Common myeloid progenitor, CD34-positive (primary cell): Measurements from ENCODE around the gene ZNF844.
"Not testable (repeated sequence)": the region's sequence is repeated elsewhere in the genome, so short reads cannot be mapped to it uniquely, and the experiment has no call there.

Experiments
- CTCF ChIA-PET: fragments of 350-600 bp; sonication (Branson Sonifier 250); formaldehyde crosslinking; loops from one replicate; lab custom pipeline; 2021; ENCODE audit warnings: antibody characterized with exemption; lab: Charles Lee
- POLR2A ChIA-PET: fragments of 350-600 bp; sonication (Branson Sonifier 250); formaldehyde crosslinking; loops from one replicate; lab custom pipeline; 2021; ENCODE audit warnings: antibody characterized with exemption; lab: Charles Lee
- DNase-seq, 3 donors: peaks; one replicate each; pipeline versions ENCODE4 v3.0.0 to v3.0.0-alpha.2; 2013
- H3K27ac ChIP-seq, 2 experiments: 1 replicate in 1 of 2; 2 replicates in 1 of 2; pipeline ENCODE4 v1.7.0; 2013; ENCODE audit warnings: inconsistent platforms in 2 of 2, low read length in 2 of 2, mild to moderate bottlenecking in 2 of 2, low read depth in 1 of 2, moderate library complexity in 1 of 2; ENCODE audit not compliant: severe bottlenecking in 2 of 2, insufficient read depth in 1 of 2, poor library complexity in 1 of 2
- H3K27me3 ChIP-seq, 5 experiments: replicated peaks in 2 of 5; 1 replicate in 3 of 5; 2 replicates in 2 of 5; pipeline versions ENCODE4 v1.6.1 to v1.7.0; 2013; ENCODE audit warnings: low read length in 4 of 5, mild to moderate bottlenecking in 2 of 5, moderate library complexity in 2 of 5, inconsistent platforms in 1 of 5; ENCODE audit not compliant: insufficient read depth in 5 of 5, control insufficient read depth in 4 of 5
- H3K36me3 ChIP-seq, 4 experiments: 1 replicate in 2 of 4; 2 replicates in 2 of 4; pipeline versions ENCODE4 v1.6.1 to v1.7.0; 2013; ENCODE audit warnings: low read length in 3 of 4, control low read depth in 1 of 4, mild to moderate bottlenecking in 1 of 4; ENCODE audit not compliant: control insufficient read depth in 4 of 4, insufficient read depth in 4 of 4
- H3K4me1 ChIP-seq, 4 experiments: 1 replicate in 3 of 4; 2 replicates in 1 of 4; pipeline versions ENCODE4 v1.6.1 to v1.7.1; 2013; ENCODE audit warnings: low read length in 3 of 4, mild to moderate bottlenecking in 3 of 4, control low read depth in 1 of 4, inconsistent platforms in 1 of 4, moderate library complexity in 1 of 4; ENCODE audit not compliant: control insufficient read depth in 4 of 4, insufficient read depth in 4 of 4; ENCODE audit errors: control extremely low read depth in 1 of 4
- H3K4me3 ChIP-seq, 7 experiments: 1 replicate in 4 of 7; 2 replicates in 3 of 7; pipeline versions ENCODE4 v1.5.1 to v1.7.0; 2013; ENCODE audit warnings: mild to moderate bottlenecking in 7 of 7, low read length in 6 of 7, moderate library complexity in 6 of 7, inconsistent platforms in 2 of 7, low read depth in 2 of 7, control low read depth in 1 of 7; ENCODE audit not compliant: insufficient read depth in 4 of 7, control insufficient read depth in 1 of 7; ENCODE audit errors: extremely low read depth in 1 of 7
- H3K9me3 ChIP-seq, 5 experiments: 1 replicate in 4 of 5; 2 replicates in 1 of 5; pipeline versions ENCODE4 v1.6.1 to v1.7.1; 2013; ENCODE audit warnings: low read length in 4 of 5, mild to moderate bottlenecking in 2 of 5, inconsistent platforms in 1 of 5, low read depth in 1 of 5, moderate library complexity in 1 of 5; ENCODE audit not compliant: control insufficient read depth in 4 of 5, insufficient read depth in 2 of 5; ENCODE audit errors: control extremely low read depth in 1 of 5
- WGBS: methylation state at CpG from one replicate; pipeline ENCODE4 v1.1.5; 2013; ENCODE audit not compliant: insufficient coverage; 5-methylcytosine and 5-hydroxymethylcytosine counted together

Gene ZNF844

GRCh38 chr19:12075538-12076139, 11.1 kb downstream of the ZNF844 start:
- WGBS = 100% methylated on average over 1 of the region's 3 CpGs
- H3K9me3 ChIP-seq = peaks cover 29 to 85% (median 69%) of the 10 kb centered on the region in 5 experiments
- no peaks in the 10 kb centered on the region for H3K4me1 ChIP-seq
- CTCF ChIA-PET = no interaction called here
- POLR2A ChIA-PET = no interaction called here
- H3K36me3 ChIP-seq = peaks cover 29 to 63% (median 41%) of the 10 kb centered on the region in 4 experiments
- peak in 2 of 3 donors; percentile 26 to 55 for DNase-seq
- H3K4me3 ChIP-seq = peak overlapping the region in 1 of 7 experiments; percentile 36
- no peaks in the 10 kb centered on the region for H3K27me3 ChIP-seq
- no peak overlapping the region for H3K27ac ChIP-seq

- POLR2A ChIA-PET, DNase-seq, H3K4me1 ChIP-seq, H3K27ac ChIP-seq, H3K27me3 ChIP-seq, CTCF ChIA-PET: not testable (repeated sequence)
- H3K4me3 ChIP-seq = peak overlapping the region in 1 of 7 experiments; percentile 23
- no CpG with 5 or more reads among the region's 3 CpGs for WGBS
- H3K9me3 ChIP-seq = peaks cover 28 to 85% (median 69%) of the 10 kb centered on the region in 5 experiments
- peaks cover 29 to 62% (median 40%) of the 10 kb centered on the region in 4 experiments for H3K36me3 ChIP-seq
Observed at GRCh38 chr19:12076331-12076730, 11.8 kb downstream of the ZNF844 start.

GRCh38 chr19:12077375-12077774, 12.8 kb downstream of the ZNF844 start:
- peaks cover 24 to 83% (median 71%) of the 10 kb centered on the region in 5 experiments for H3K9me3 ChIP-seq
- no peaks in the 10 kb centered on the region for H3K27me3 ChIP-seq
- POLR2A ChIA-PET = interaction anchor here (0.6 kb wide), 1 partner anchor 140 kb away, joined by 3 read pairs; no protein-coding TSS in a partner anchor
- CTCF ChIA-PET = no interaction called here
- peaks cover 29 to 62% (median 39%) of the 10 kb centered on the region in 4 experiments for H3K36me3 ChIP-seq
- H3K4me3 ChIP-seq = no peak overlapping the region
- DNase-seq = no peak
- H3K4me1 ChIP-seq = no peaks in the 10 kb centered on the region
- H3K27ac ChIP-seq = no peak overlapping the region
- WGBS = 100% methylated on average over 3 of the region's 3 CpGs

- CTCF ChIA-PET = interaction anchor here (0.9 kb wide), 1 partner anchor 95 kb away, joined by 3 read pairs; no protein-coding TSS in a partner anchor
- Histone ChIP-seq H3K36me3 (peaks cover 2 to 21% (median 5%) of the 10 kb centered on the region in 4 experiments), H3K9me3 (peaks cover 6 to 47% (median 33%) of the 10 kb centered on the region in 5 experiments)
- H3K27ac ChIP-seq, H3K27me3 ChIP-seq, H3K4me3 ChIP-seq, H3K4me1 ChIP-seq, DNase-seq, POLR2A ChIA-PET: not testable (repeated sequence)
- 93% methylated on average over 2 of the region's 6 CpGs for WGBS
Observed at GRCh38 chr19:12083336-12083735, 18.8 kb downstream of the ZNF844 start.

- Histone ChIP-seq H3K4me3 (no peak overlapping the region), H3K4me1 (no peaks in the 10 kb centered on the region), H3K27ac (no peak overlapping the region), H3K27me3 (no peaks in the 10 kb centered on the region), H3K36me3 (peaks cover 0 to 14% (median 3%) of the 10 kb centered on the region in 4 experiments), H3K9me3 (peaks cover 4 to 34% (median 19%) of the 10 kb centered on the region in 5 experiments)
- CTCF ChIA-PET = interaction anchor here (2.1 kb wide), 1 partner anchor 25 kb away, joined by 5 read pairs; no protein-coding TSS in a partner anchor
- WGBS = 94% methylated on average over 2 of the region's 5 CpGs
- DNase-seq = no peak
- POLR2A ChIA-PET = no interaction called here
Observed at GRCh38 chr19:12085074-12085818, 20.7 kb downstream of the ZNF844 start.

GRCh38 chr19:12090807-12091206, 26.3 kb downstream of the ZNF844 start:
- H3K9me3 ChIP-seq = peaks cover 2 to 3% (median 2%) of the 10 kb centered on the region in 5 experiments
- CTCF ChIA-PET = interaction anchor here (0.5 to 4.5 kb wide), 23 partner anchors 9 to 166 kb away, joined by 3 to 28 read pairs (median 5); partner anchors contain the start of genes ZNF20 and ZNF700
- H3K4me3 ChIP-seq = no peak overlapping the region
- H3K36me3 ChIP-seq = peaks cover 2 to 14% (median 5%) of the 10 kb centered on the region in 4 experiments
- no peak overlapping the region for H3K27ac ChIP-seq
- peaks cover 0 to 12% (median 4%) of the 10 kb centered on the region in 4 experiments for H3K4me1 ChIP-seq
- no peaks in the 10 kb centered on the region for H3K27me3 ChIP-seq
- 86% methylated on average over 1 of the region's 5 CpGs for WGBS
- peak; percentile 73 to 89 (median 82) for DNase-seq
- POLR2A ChIA-PET = interaction anchor here (1.2 kb wide), 1 partner anchor 49 kb away, joined by 3 read pairs; the partner anchor contains the start of gene ZNF20
